Measurements from ENCODE around the gene MYT1. TPM values are rescaled to one million over a fixed set of nuclear protein-coding genes. Genes with fewer than 3 reads are reported as not detected.

Gene MYT1
- polyA plus RNA-seq, 1 of the 3 experiments (the other 2 are of a cell fraction), result 0.10 TPM

DNA sequence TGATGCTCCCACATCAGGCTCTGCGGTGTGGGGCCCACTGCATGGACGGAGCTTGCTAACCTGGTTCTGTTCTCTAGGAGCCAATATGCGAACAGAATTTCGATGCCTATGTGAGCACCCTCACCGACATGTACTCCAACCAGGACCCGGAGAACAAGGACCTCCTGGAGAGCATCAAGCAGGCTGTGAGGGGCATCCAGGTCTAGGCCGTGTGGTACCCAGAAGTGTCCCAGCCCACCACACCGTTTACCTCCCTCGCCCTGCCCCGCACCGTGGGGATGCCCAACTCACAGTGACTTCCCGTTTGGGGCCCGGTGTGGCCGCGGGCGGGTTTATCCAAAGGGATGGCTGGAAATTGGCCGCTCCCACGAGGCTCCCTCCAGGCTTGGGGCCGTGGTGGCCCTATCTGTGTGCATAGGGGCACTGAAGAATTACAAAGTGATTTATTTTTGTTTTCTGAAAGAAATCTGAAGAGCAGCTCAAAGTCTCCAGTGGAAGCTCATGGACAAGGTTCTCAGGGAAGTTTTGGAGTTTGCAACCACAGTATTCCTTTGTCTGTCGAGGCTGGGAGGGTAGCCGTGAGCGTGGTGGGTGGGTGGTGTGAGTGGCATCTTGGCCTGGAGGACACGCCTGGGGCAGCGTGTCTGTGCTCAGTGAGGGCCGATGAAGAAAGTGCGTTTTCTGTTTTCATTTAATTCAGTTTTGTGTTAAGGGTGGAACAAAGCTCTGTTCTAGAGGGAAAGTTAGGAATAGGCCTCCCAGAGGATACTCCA, 76.2 kb downstream of the MYT1 start:
- H3K4me1 ChIP-seq (ENCODE audit: control insufficient read depth in 1 of 2, insufficient read depth in 2 of 2, low read depth in 1 of 2, low read length in 1 of 2), result no peaks in the 10 kb centered on the region
- H3K4me2 ChIP-seq, result no peak overlapping the region
- H3K9me2 ChIP-seq, result no peaks in the 10 kb centered on the region
- no peaks in the 10 kb centered on the region for H3K79me2 ChIP-seq (ENCODE audit: insufficient read depth)
- H3K9me3 ChIP-seq, result no peaks in the 10 kb centered on the region
- H2AFZ ChIP-seq (ENCODE audit: low read depth), result no peak overlapping the region
- WGBS (ENCODE audit: low lambda C conversion rate), result 64% methylated on average over 18 of the region's 26 CpGs
- H4K20me1 ChIP-seq (ENCODE audit: insufficient read depth), result no peaks in the 10 kb centered on the region
- POLR2A ChIA-PET, result no interaction called here
- H3K27me3 ChIP-seq (ENCODE audit: insufficient read depth), result peaks cover 10% of the 10 kb centered on the region; the same call in 1 of the 2 replicates
- CTCF ChIA-PET, result no interaction called here
- no peak overlapping the region for H3K9ac ChIP-seq
- TF ChIP-seq MAX (IDR thresholded peaks at IDR 0.05; ENCODE audit: low read depth) (no peak), EP300 (IDR thresholded peaks at IDR 0.05; ENCODE audit: borderline replicate concordance in 1 of 2, low read depth in 1 of 2, low read length in 1 of 2) (no peak), REST (IDR thresholded peaks at IDR 0.05; ENCODE audit: low read depth, low read length) (no peak), SIN3A (IDR thresholded peaks at IDR 0.05; ENCODE audit: borderline replicate concordance, low read depth, low read length) (no peak), CHD2 (IDR thresholded peaks at IDR 0.05; ENCODE audit: low read length, partially characterized antibody) (no peak), EZH2phosphoT487 (IDR thresholded peaks at IDR 0.05; ENCODE audit: borderline replicate concordance, low read depth) (no peak), FOXM1 (IDR thresholded peaks at IDR 0.05; ENCODE audit: low read depth) (no peak), IRF3 (IDR thresholded peaks at IDR 0.05; ENCODE audit: low read depth, low read length) (no peak), TCF12 (IDR thresholded peaks at IDR 0.05) (no peak)
- TF ChIP-seq, protein P1, sequence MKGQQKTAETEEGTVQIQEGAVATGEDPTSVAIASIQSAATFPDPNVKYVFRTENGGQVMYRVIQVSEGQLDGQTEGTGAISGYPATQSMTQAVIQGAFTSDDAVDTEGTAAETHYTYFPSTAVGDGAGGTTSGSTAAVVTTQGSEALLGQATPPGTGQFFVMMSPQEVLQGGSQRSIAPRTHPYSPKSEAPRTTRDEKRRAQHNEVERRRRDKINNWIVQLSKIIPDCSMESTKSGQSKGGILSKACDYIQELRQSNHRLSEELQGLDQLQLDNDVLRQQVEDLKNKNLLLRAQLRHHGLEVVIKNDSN (IDR thresholded peaks at IDR 0.05; ENCODE audit: borderline replicate concordance, low read depth), result no peak
- no peaks in the 10 kb centered on the region for H3F3A ChIP-seq (replicated peaks; ENCODE audit: insufficient read depth)
- DNase-seq, result no peak
- H3K36me3 ChIP-seq (replicated peaks in 1 of 2; ENCODE audit: control insufficient read depth in 1 of 2, insufficient read depth in 2 of 2, low read length in 1 of 2), result no peaks in the 10 kb centered on the region
- H3K4me3 ChIP-seq (ENCODE audit: low read depth in 2 of 2, low read length in 1 of 2), result no peak overlapping the region
- no peak overlapping the region for H3K27ac ChIP-seq (ENCODE audit: low read depth in 2 of 2, low read length in 1 of 2)
